ENCODE data around the gene LVRN. TPM values are rescaled to one million over a fixed set of nuclear protein-coding genes. Genes with fewer than 3 reads are reported as not detected.

The LVRN gene
- total and polyA plus RNA-seq, 12 donors: 0.19 to 3.7 (median 0.35) TPM

DNA sequence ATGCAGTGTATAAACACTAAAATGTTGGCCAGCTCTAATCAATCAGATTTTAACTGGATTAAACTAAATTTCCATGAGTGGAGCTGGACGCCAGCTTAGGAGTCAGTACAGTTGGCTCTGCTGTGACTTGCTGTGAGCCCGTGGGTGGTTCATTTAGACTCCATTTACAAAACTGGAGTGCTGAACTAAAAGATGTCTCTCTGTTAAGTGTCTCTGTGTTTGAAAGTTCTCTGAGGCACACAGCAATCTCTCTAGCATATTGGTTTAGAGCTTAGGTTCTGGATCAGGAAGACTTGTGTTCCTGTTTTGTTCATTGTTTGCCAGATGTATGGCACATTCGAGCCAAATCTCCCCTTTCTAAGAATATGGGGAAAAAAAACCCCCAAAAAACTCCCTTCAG, 42.0 kb downstream of the LVRN start:
- no peak overlapping the region for H3K27ac ChIP-seq
- H3K36me3 ChIP-seq (replicated peaks in 1 of 2): no peaks in the 10 kb centered on the region
- intact Hi-C loops (cut with DNase I): no loop called here
- no peak overlapping the region for H3K4me3 ChIP-seq
- DNase-seq: no peak
- no peak for TF ChIP-seq POLR2A (IDR thresholded peaks at IDR 0.05)
- TF ChIP-seq, protein P1, sequence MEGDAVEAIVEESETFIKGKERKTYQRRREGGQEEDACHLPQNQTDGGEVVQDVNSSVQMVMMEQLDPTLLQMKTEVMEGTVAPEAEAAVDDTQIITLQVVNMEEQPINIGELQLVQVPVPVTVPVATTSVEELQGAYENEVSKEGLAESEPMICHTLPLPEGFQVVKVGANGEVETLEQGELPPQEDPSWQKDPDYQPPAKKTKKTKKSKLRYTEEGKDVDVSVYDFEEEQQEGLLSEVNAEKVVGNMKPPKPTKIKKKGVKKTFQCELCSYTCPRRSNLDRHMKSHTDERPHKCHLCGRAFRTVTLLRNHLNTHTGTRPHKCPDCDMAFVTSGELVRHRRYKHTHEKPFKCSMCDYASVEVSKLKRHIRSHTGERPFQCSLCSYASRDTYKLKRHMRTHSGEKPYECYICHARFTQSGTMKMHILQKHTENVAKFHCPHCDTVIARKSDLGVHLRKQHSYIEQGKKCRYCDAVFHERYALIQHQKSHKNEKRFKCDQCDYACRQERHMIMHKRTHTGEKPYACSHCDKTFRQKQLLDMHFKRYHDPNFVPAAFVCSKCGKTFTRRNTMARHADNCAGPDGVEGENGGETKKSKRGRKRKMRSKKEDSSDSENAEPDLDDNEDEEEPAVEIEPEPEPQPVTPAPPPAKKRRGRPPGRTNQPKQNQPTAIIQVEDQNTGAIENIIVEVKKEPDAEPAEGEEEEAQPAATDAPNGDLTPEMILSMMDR (IDR thresholded peaks at IDR 0.05): no peak
- no peaks in the 10 kb centered on the region for H3K4me1 ChIP-seq (replicated peaks in 1 of 2)
- H3K9me3 ChIP-seq (replicated peaks in 1 of 3): no peaks in the 10 kb centered on the region
- WGBS, 4 donors: 78 to 87% (median 82%) methylated on average over 3 of the region's 3 CpGs
- H3K27me3 ChIP-seq: no peaks in the 10 kb centered on the region

DNA sequence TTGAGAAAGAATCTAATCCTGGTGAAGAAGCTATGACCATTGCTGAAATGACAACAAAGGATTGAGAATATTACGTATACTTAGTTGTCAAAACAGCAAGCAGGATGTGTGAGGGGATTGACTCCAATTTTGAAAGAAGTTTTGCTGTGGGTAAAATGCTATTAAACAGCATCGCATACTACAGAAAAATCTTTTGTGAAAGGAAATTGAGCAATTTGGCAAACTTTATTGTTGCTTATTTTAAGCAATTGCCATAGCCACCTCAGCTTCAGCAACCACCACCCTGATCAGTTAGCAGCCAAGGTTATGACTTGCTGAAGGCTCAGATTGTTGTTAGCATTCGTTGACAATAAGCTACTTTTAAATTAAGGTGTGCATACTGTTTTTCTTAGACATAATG, 47.5 kb downstream of the LVRN start:
- DNase-seq: no peak
- TF ChIP-seq POLR2A (IDR thresholded peaks at IDR 0.05): no peak
- TF ChIP-seq, protein P1 (IDR thresholded peaks at IDR 0.05): no peak
- H3K27me3 ChIP-seq: peaks cover 5% of the 10 kb centered on the region
- 72 to 81% (median 79%) methylated on average over 3 of the region's 3 CpGs for WGBS, 4 donors
- intact Hi-C loops (cut with DNase I): no loop called here
- H3K4me3 ChIP-seq: no peak overlapping the region
- no peaks in the 10 kb centered on the region for H3K9me3 ChIP-seq (replicated peaks in 1 of 3)
- H3K36me3 ChIP-seq (replicated peaks in 1 of 2): no peaks in the 10 kb centered on the region
- H3K4me1 ChIP-seq (replicated peaks in 1 of 2): no peaks in the 10 kb centered on the region
- H3K27ac ChIP-seq: no peak overlapping the region

DNA sequence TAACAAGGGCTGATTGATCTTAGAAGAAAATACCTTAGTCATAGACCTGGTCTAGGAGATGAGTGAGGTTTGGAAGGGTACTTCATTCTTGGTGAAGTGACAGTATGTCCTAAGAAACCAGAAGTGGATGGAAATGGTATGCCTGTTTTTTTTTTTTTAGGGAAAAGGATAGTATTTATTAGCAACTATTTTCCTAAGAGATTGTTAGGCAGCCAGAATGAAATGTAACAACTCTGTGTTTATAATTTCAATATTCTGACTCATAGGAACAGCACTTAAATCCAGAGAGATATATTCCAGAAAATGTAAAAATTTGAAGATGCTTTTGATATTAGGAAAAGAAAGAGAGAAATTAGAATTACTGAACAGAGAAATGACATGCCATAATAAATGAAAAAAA, 48.8 kb downstream of the LVRN start:
- H3K9me3 ChIP-seq (replicated peaks in 1 of 3): no peaks in the 10 kb centered on the region
- TF ChIP-seq, protein P1 (IDR thresholded peaks at IDR 0.05): no peak
- no peak for TF ChIP-seq POLR2A (IDR thresholded peaks at IDR 0.05)
- DNase-seq: no peak
- H3K36me3 ChIP-seq (replicated peaks in 1 of 2): no peaks in the 10 kb centered on the region
- H3K4me3 ChIP-seq: no peak overlapping the region
- no peaks in the 10 kb centered on the region for H3K4me1 ChIP-seq (replicated peaks in 1 of 2)
- H3K27ac ChIP-seq: no peak overlapping the region
- H3K27me3 ChIP-seq: peaks cover 5% of the 10 kb centered on the region
- intact Hi-C loops (cut with DNase I): no loop called here

DNA sequence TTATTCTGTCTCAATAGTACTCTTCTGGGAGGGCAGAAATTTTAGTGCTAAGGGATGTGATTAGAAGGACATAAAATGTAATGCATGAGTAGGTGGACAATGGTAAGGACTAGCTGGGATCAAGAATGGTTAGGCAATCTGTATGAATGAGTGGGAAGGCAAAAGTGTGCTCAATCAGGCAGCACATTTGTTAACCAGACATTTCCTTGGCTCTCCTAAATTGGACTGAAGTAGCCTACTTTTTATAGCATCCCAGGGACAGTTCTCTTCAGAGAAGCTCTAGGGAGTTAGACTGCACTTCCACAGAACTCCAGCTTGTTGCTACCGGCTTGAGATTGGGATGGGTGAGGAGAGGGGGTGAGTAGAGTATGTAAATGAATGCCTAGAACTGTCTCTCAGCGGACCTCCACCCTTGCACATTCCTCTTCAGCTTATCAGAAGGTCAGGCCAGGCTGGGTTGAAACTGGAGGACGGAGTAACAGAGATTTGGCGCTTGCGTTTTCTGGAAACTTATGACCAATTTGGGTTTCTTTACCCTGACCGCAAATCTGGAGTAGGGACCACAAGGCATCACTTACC, 51.0 kb downstream of the LVRN start:
- 57 to 63% (median 59%) methylated on average over 6 of the region's 6 CpGs for WGBS, 4 donors
- peaks cover 5% of the 10 kb centered on the region for H3K27me3 ChIP-seq
- no peak overlapping the region for H3K27ac ChIP-seq
- no peak for DNase-seq
- H3K36me3 ChIP-seq (replicated peaks in 1 of 2): no peaks in the 10 kb centered on the region
- TF ChIP-seq POLR2A (IDR thresholded peaks at IDR 0.05): no peak
- TF ChIP-seq, protein P1 (IDR thresholded peaks at IDR 0.05): no peak
- no peaks in the 10 kb centered on the region for H3K9me3 ChIP-seq (replicated peaks in 1 of 3)
- intact Hi-C loops (cut with DNase I): no loop called here
- H3K4me3 ChIP-seq: no peak overlapping the region
- no peaks in the 10 kb centered on the region for H3K4me1 ChIP-seq (replicated peaks in 1 of 2)
